ENCODE results near the gene SLC25A22.
A peak's percentile ranks its signal among the peaks of the same experiment; 100 is the strongest.

The SLC25A22 gene

DNA sequence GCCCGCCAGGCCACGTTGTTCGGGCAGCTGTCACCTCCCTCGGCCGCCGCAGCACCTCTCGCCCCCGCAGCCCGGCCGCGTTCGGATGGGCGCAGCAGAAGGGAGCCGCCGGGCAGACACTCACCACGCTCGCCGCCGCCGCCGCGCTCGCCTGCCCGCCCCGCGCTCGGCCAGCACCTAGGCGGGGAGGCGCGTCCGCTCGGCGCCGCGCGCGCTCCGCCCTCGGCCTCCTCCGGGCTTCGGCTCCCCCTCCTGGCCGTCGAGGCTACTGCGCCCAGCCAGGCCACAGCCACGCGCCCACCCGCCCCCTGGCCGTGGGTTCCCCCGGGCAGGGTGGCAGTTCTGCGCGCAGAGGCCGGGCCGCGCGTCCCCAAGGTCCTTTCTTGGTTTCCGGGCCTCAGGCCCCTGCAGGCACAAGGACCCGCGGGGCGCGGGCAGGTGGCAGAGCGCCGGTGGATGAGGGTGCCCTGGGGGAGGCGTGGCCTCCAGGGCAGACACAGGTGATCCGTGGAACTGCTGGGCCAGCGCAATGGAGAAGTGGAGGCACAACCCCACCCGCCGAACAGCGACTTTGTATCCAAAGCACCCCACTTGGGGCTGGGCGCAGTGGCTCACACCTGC lies at the start of gene SLC25A22:
SLC25A22 (minus strand) TSS at position 189 of the 621 bp plus-strand sequence. CDS start 3,275 bp downstream, outside the sequence.
- peak; percentile 78 for DNase-seq (ENCODE audit: low read depth)

DNA sequence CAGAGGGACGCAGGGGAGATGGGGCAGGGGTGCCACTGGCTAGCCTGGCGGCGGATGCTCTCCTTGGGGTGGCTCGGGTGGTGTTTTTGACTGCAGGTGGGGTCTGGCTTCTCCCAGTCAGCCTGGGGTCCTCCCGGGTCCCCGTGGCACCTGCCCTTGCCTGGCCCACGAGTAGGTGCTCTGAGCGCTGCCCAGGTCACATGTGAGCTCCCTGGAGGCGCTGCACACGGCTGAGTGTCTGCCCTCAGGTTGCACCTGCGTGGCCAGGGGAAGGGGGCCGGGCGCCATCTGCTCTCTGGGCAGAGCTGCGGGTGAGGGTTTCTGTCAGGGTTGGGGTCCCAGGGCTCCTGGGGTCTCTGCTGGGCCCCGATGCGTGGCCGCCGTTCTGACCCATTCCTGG lies 49.8 kb upstream of the SLC25A22 start:
- DNase-seq (ENCODE audit: low read depth), result no peak

DNA sequence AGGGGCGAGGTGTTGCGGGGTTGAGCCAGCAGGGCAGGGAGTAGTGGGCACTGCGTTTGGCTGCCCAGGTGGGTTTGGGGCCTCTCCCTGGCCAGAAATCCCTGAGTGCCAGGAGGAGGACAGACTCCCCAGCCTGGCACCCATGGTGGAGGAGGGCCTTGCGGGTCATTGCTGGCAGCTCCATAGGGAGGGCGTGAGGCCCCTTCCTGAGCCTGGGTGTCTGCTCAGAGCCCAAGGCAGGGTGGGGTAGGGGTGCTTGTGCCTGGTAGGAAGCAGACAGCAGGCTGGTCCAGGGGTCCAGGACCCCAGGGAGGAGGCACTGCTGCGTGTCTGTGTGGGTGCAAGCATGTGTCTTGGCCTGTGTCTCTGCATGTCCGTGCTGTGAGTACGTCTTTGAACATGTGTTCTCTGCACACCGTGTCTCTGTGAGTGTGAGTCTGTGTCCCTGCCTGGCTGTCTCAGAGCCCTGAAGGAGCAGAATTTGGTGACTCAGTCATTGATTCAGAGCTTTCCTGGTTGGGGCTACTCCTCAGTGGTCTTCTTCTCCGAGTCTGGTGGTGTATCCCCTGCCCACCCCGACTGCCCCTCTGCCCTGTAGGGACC lies 48.5 kb upstream of the SLC25A22 start:
- peak; percentile 60 for DNase-seq (ENCODE audit: low read depth)

GRCh38 chr11:845872-846495 lies 47.9 kb upstream of the SLC25A22 start:
- peak; percentile 64 for DNase-seq (ENCODE audit: low read depth)

DNA sequence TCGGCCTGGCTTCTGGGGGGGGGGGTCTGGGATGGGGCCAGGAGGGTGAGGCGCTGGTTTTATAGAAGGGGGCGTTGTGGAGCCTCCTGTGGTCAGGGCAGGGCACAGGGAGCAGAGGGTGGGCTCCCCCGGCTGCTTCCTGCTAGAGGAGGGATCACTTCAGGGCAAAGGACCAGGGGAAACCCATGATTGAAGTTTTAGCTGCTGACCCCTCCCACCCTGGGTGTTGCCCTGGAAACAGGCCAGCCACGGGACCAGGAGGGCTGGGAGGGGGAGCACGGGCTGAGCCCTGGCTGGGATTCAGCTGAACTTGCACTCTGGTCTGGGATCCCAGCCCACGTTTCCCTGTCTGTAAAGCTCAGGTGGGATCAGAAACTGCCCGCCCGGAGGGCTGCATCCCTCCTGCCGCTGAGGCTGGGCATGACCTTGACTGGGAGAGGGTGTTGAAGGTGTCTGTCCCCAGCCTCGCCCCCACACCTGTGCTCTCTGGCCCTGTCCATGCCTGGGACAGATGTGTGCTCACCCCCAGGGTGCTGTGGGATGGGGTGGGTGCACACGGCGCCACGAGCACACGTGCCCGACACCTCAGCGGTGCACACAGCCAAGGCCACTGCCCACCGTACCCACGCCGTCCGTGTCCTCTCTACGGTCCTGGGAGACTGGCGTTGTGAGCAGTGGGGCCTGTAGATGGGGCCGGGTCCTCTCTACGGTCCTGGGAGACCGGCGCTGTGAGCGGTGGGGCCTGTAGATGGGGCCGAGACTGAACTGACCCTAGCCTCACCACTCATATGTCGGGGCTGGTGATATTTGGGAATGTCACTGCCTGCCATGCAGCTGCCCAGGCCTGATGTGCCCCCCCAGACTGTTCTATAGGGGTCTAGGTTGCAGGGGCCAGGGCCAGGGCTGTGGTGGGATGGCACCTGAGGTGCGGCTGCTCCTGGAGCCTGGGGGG lies 46.9 kb upstream of the SLC25A22 start:
- DNase-seq (ENCODE audit: low read depth), result peak; percentile 92

GRCh38 chr11:843818-844692 lies 46.0 kb upstream of the SLC25A22 start:
- peak; percentile 98 for DNase-seq (ENCODE audit: low read depth)

- DNase-seq (ENCODE audit: low read depth), result peak; percentile 33
Observed at GRCh38 chr11:843086-843734, 45.1 kb upstream of the SLC25A22 start.

DNA sequence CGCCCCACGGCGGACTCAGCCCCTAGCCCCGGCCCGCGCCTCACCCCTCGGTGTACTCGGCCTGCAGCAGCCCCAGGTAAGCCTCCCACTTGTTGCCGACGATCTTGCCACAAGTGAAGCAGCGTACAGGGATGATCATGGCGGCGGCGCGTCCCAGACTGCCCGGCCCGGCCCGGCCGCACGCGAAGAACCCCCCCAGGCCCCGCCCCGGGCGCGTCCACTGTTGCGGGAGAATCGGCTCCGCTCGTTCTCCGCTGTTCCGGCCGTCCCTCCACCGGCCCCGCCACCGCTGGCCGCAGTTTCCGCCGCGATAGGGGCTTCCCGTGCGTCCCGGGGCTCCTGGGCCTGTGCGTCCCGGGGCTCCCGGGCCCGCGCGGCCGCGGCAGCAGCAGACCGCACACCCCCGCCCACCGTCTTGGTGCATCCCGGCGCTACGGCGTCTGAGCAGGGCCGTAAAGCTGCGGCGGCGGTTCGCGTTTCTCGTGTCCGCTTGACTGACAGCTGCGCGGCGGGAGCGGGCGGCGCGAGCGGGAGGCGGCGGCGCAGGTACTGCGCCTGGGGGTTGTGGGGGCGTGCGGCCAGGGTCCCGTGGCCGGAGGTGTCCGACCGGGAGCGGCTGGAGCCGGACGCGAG lies 44.4 kb upstream of the SLC25A22 start, which contains the start of the genes POLR2L and TSPAN4:
POLR2L (minus strand) TSS at position 160 of the 633 bp plus-strand sequence; CDS start at position 139, 21 bp downstream.
TSPAN4 (plus strand) TSS at position 483 of the 633 bp plus-strand sequence. CDS start 7,453 bp downstream, outside the sequence.
- DNase-seq (ENCODE audit: low read depth), result peak; percentile 87

DNA sequence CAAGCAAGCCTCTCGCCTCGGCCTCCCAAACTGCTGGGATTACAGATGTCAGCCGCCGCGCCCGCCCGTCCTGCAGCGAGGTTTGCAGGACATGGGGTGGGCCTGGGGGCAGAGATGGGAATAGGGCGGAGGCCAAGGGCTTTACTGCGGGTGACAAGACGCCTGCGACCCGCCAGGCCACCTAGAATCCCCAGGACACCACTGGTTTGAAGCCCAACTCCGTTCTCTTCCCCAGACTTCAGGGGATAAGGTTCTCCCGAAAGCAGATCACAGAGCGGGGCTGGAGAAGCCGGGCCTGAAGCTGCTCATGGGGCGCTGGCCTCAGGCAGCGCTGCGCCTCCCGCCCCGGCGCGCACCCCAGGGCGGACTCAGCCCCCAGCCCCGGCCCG lies 43.9 kb upstream of the SLC25A22 start:
- DNase-seq (ENCODE audit: low read depth), result no peak

DNA sequence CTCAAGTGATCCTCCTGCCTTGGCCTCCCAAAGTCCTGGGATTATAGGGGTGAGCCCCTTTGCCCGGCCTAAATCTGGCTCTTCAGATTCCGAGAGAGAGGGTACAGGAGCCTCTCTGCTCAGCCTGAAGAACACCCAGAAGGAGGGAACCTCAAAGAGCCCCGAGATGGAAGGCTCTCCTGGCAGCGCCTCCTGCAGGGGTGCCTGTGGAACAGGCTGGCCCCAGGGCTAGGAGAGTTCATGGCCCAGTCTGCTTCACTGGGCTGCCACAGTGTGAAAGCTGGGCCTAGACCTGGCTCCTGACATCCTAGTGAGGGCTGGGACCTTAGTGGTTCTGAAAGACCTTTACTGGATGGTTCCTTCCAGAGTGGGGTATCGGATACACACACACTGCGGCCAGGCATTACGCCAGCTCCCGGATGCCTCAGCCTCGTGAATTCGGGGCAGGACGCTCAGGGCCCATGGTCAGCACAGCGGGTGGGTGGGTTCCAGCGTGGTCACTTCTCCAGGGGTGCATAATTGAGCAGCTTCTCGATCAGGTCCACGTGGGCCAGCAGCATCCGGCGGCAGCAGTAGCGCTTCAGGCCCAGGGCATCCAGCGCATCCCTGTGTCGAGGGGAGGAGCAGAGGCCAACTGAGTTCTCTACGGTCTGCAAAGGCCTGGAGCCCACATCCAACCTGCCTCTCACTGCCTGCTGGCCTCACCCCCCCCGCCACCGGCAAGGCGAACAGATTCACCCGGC lies 42.0 kb upstream of the SLC25A22 start:
- peak; percentile 31 for DNase-seq (ENCODE audit: low read depth)

GRCh38 chr11:839280-839623 lies 41.2 kb upstream of the SLC25A22 start:
- DNase-seq (ENCODE audit: low read depth), result no peak

GRCh38 chr11:838441-839279 lies 40.6 kb upstream of the SLC25A22 start:
- peak; percentile 40 for DNase-seq (ENCODE audit: low read depth)

- DNase-seq (ENCODE audit: low read depth), result no peak
Observed at GRCh38 chr11:837990-838307, 39.9 kb upstream of the SLC25A22 start.

DNA sequence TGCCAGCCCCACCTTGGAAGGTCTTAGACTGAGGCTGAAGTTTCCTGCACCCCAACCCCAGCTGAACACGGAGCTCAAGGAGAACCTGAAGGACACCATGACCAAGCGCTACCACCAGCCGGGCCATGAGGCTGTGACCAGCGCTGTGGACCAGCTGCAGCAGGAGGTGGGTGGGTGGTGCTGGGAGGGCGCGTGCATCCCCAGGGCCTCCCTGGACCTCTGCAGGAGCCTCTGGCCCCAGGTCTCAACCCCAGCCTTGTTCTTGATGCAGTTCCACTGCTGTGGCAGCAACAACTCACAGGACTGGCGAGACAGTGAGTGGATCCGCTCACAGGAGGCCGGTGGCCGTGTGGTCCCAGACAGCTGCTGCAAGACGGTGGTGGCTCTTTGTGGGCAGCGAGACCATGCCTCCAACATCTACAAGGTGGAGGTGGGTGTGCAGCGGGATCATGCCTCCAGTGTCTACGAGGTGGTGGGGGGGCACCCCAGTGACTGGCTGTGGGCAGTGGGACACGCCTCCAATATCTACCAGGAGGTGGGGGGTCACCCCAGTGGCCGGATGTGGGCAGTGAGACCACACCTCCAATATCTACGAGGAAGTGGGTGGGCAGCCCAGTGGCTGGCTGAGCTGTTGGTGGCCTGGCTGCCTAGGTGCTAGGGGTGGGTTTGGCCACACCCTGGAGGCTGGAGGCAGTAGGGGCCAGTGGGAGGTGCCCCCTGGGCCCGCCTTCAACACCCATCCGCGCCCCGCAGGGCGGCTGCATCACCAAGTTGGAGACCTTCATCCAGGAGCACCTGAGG lies 39.3 kb upstream of the SLC25A22 start:
- no peak for DNase-seq (ENCODE audit: low read depth)

GRCh38 chr11:836700-837099 lies 38.6 kb upstream of the SLC25A22 start:
- DNase-seq (ENCODE audit: low read depth), result no peak

GRCh38 chr11:836274-836673 lies 38.2 kb upstream of the SLC25A22 start:
- no peak for DNase-seq (ENCODE audit: low read depth)

- peak; percentile 87 for DNase-seq (ENCODE audit: low read depth)
Observed at GRCh38 chr11:834371-835316, 36.6 kb upstream of the SLC25A22 start.

All from EH (cell line).